SK-N-SH treated with all-trans-retinoic acid at 6 μM for 48 hours (cell line): ENCODE data around the gene ACADSB.

Source experiments
- ATAC-seq: fragments of 200-7000 bp; cut with Tn5 transposase; 3 replicates; pipeline ENCODE4 v1.9.1; 2020; ENCODE audit warnings: mild to moderate bottlenecking, moderate library complexity
- ARNTL ChIP-seq: fragments of 450-650 bp; formaldehyde crosslinking; IDR thresholded peaks from 2 replicates; pipeline ENCODE4 v1.5.0; 2020; ENCODE audit warnings: low read depth, mild to moderate bottlenecking, moderate library complexity, borderline replicate concordance
- BACH2 ChIP-seq: fragments of 250-450 bp; sonication (Bioruptor Pico); IDR thresholded peaks from 2 replicates; pipeline ENCODE4 v1.9.0; 2021; ENCODE audit warnings: mild to moderate bottlenecking, borderline replicate concordance
- CSDC2 ChIP-seq: fragments of 250-450 bp; sonication (Bioruptor Pico); IDR thresholded peaks from 2 replicates; pipeline ENCODE4 v1.5.0; 2020; ENCODE audit warnings: mild to moderate bottlenecking, moderate library complexity
- ESRRG ChIP-seq: fragments of 250-450 bp; sonication (Bioruptor Pico); IDR thresholded peaks from 2 replicates; pipeline ENCODE4 v1.6.1; 2021; ENCODE audit warnings: mild to moderate bottlenecking
- GLIS3 ChIP-seq: fragments of 250-450 bp; sonication (Bioruptor Pico); IDR thresholded peaks from 2 replicates; pipeline ENCODE4 v1.5.0; 2020; ENCODE audit warnings: mild to moderate bottlenecking, moderate library complexity
- ISL1 ChIP-seq: fragments of 250-450 bp; sonication (Bioruptor Pico); IDR thresholded peaks from 2 replicates; pipeline ENCODE4 v2.1.2; 2022; ENCODE audit warnings: mild to moderate bottlenecking, moderate library complexity
- OSR1 ChIP-seq: fragments of 250-450 bp; sonication (Bioruptor Pico); IDR thresholded peaks from 2 replicates; pipeline ENCODE4 v1.8.0; 2022; ENCODE audit warnings: moderate library complexity, mild to moderate bottlenecking, inconsistent platforms
- PPARA ChIP-seq: fragments of 250-450 bp; sonication (Bioruptor Pico); IDR thresholded peaks from 2 replicates; pipeline ENCODE4 v1.5.0; 2020; ENCODE audit warnings: mild to moderate bottlenecking, borderline replicate concordance
- RARB ChIP-seq: fragments of 250-450 bp; sonication (Bioruptor Pico); IDR thresholded peaks from 2 replicates; pipeline ENCODE4 v1.8.0; 2021; ENCODE audit warnings: mild to moderate bottlenecking, moderate library complexity
- SNAI2 ChIP-seq: fragments of 250-450 bp; sonication (Bioruptor Pico); IDR thresholded peaks from 2 replicates; pipeline ENCODE4 v1.5.0; 2020; ENCODE audit warnings: mild to moderate bottlenecking, moderate library complexity
- TOX ChIP-seq: fragments of 250-450 bp; sonication (Bioruptor Pico); IDR thresholded peaks from 2 replicates; pipeline ENCODE4 v1.8.0; 2021; ENCODE audit warnings: mild to moderate bottlenecking, moderate library complexity, borderline replicate concordance
- ZC3H10 ChIP-seq: fragments of 250-450 bp; sonication (Bioruptor Pico); IDR thresholded peaks from 2 replicates; pipeline ENCODE4 v1.5.1; 2021; ENCODE audit warnings: mild to moderate bottlenecking, moderate library complexity
- ZFP3 ChIP-seq: fragments of 250-450 bp; sonication (Bioruptor Pico); IDR thresholded peaks from 2 replicates; pipeline ENCODE4 v1.5.0; 2020; ENCODE audit warnings: mild to moderate bottlenecking, moderate library complexity
- ZNF565 ChIP-seq: fragments of 450-650 bp; formaldehyde crosslinking; conservative IDR thresholded peaks from 2 replicates; pipeline ENCODE4 v1.5.0; 2020; ENCODE audit warnings: low read depth, mild to moderate bottlenecking, moderate library complexity
- ZNF70 ChIP-seq: fragments of 450-650 bp; formaldehyde crosslinking; IDR thresholded peaks from 2 replicates; pipeline ENCODE4 v1.5.0; 2020; ENCODE audit warnings: mild to moderate bottlenecking, moderate library complexity
- ZNF8 ChIP-seq: fragments of 450-650 bp; formaldehyde crosslinking; IDR thresholded peaks from 2 replicates; pipeline ENCODE4 v1.5.0; 2020; ENCODE audit warnings: mild to moderate bottlenecking, moderate library complexity
- TF ChIP-seq, protein P1 (sequence below): fragments of 250-450 bp; sonication (Bioruptor Pico); IDR thresholded peaks from 2 replicates; pipeline ENCODE4 v1.5.0; 2020; ENCODE audit warnings: mild to moderate bottlenecking, moderate library complexity
- TF ChIP-seq, protein P2 (sequence below): fragments of 250-450 bp; sonication (Bioruptor Pico); IDR thresholded peaks from 2 replicates; pipeline ENCODE4 v1.8.0; 2020; ENCODE audit warnings: mild to moderate bottlenecking, moderate library complexity, borderline replicate concordance
- TF ChIP-seq, protein P3 (sequence below): fragments of 250-450 bp; sonication (Bioruptor Pico); IDR thresholded peaks from 2 replicates; pipeline ENCODE4 v1.8.0; 2021; ENCODE audit warnings: low read depth, mild to moderate bottlenecking, moderate library complexity, borderline replicate concordance
- TF ChIP-seq, protein P4 (sequence below): fragments of 250-450 bp; sonication (Bioruptor Pico); IDR thresholded peaks from 2 replicates; pipeline ENCODE4 v1.5.1; 2020; ENCODE audit warnings: low read depth, mild to moderate bottlenecking, moderate library complexity
- TF ChIP-seq, protein P5 (sequence below): fragments of 250-450 bp; sonication (Bioruptor Pico); IDR thresholded peaks from 2 replicates; pipeline ENCODE4 v1.5.1; 2021; ENCODE audit warnings: mild to moderate bottlenecking, moderate library complexity

The ACADSB gene

GRCh38 chr10:122997864-122998263 is 10.9 kb upstream of the ACADSB start:
- ATAC-seq, result no peak
- no peak for TF ChIP-seq ZNF8 (CRISPR knock-in tag)
- TF ChIP-seq, protein P1, sequence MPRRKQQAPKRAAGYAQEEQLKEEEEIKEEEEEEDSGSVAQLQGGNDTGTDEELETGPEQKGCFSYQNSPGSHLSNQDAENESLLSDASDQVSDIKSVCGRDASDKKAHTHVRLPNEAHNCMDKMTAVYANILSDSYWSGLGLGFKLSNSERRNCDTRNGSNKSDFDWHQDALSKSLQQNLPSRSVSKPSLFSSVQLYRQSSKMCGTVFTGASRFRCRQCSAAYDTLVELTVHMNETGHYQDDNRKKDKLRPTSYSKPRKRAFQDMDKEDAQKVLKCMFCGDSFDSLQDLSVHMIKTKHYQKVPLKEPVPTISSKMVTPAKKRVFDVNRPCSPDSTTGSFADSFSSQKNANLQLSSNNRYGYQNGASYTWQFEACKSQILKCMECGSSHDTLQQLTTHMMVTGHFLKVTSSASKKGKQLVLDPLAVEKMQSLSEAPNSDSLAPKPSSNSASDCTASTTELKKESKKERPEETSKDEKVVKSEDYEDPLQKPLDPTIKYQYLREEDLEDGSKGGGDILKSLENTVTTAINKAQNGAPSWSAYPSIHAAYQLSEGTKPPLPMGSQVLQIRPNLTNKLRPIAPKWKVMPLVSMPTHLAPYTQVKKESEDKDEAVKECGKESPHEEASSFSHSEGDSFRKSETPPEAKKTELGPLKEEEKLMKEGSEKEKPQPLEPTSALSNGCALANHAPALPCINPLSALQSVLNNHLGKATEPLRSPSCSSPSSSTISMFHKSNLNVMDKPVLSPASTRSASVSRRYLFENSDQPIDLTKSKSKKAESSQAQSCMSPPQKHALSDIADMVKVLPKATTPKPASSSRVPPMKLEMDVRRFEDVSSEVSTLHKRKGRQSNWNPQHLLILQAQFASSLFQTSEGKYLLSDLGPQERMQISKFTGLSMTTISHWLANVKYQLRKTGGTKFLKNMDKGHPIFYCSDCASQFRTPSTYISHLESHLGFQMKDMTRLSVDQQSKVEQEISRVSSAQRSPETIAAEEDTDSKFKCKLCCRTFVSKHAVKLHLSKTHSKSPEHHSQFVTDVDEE (CRISPR knock-in tag), result no peak
- no peak for TF ChIP-seq ZFP3 (CRISPR knock-in tag)
- TF ChIP-seq, protein P2, sequence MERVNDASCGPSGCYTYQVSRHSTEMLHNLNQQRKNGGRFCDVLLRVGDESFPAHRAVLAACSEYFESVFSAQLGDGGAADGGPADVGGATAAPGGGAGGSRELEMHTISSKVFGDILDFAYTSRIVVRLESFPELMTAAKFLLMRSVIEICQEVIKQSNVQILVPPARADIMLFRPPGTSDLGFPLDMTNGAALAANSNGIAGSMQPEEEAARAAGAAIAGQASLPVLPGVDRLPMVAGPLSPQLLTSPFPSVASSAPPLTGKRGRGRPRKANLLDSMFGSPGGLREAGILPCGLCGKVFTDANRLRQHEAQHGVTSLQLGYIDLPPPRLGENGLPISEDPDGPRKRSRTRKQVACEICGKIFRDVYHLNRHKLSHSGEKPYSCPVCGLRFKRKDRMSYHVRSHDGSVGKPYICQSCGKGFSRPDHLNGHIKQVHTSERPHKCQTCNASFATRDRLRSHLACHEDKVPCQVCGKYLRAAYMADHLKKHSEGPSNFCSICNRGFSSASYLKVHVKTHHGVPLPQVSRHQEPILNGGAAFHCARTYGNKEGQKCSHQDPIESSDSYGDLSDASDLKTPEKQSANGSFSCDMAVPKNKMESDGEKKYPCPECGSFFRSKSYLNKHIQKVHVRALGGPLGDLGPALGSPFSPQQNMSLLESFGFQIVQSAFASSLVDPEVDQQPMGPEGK (CRISPR knock-in tag), result no peak
- no peak for TF ChIP-seq ZNF565
- TF ChIP-seq GLIS3, result no peak
- no peak for TF ChIP-seq ISL1 (CRISPR knock-in tag)
- TF ChIP-seq ZC3H10 (CRISPR knock-in tag), result no peak
- TF ChIP-seq ESRRG (CRISPR knock-in tag), result no peak
- TF ChIP-seq, protein P3, sequence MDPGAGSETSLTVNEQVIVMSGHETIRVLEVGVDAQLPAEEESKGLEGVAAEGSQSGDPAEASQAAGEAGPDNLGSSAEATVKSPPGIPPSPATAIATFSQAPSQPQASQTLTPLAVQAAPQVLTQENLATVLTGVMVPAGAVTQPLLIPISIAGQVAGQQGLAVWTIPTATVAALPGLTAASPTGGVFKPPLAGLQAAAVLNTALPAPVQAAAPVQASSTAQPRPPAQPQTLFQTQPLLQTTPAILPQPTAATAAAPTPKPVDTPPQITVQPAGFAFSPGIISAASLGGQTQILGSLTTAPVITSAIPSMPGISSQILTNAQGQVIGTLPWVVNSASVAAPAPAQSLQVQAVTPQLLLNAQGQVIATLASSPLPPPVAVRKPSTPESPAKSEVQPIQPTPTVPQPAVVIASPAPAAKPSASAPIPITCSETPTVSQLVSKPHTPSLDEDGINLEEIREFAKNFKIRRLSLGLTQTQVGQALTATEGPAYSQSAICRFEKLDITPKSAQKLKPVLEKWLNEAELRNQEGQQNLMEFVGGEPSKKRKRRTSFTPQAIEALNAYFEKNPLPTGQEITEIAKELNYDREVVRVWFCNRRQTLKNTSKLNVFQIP (CRISPR knock-in tag), result no peak
- TF ChIP-seq ARNTL, result no peak
- TF ChIP-seq PPARA, result no peak
- no peak for TF ChIP-seq TOX (CRISPR knock-in tag)
- TF ChIP-seq, all 23 proteins: peak for 0

DNA sequence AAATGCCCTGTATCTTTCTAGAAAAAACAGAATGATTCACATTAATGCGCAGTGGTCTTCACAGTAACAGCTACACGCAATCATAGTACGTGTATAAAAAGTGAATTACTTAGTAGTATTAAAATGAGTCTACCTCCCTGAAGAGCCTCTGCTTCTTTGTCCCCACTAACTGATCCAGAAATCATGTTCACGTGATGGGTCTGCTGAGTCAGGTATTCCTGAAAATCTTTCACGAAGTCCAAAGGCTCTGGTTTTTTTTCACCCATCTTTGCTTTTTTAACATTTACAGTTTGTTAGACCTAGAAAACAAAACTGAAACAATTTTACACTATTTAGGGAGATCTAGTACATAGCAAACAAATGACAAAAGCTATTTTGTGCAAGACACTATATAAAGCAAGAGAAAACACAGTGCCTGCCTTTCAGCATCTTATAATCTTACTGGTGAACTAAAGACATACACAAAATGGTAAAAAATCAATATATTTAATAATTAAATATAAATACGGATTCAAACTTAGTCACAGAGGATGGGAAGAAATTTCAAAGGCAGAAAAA is 10.4 kb upstream of the ACADSB start:
- ATAC-seq, result no peak

DNA sequence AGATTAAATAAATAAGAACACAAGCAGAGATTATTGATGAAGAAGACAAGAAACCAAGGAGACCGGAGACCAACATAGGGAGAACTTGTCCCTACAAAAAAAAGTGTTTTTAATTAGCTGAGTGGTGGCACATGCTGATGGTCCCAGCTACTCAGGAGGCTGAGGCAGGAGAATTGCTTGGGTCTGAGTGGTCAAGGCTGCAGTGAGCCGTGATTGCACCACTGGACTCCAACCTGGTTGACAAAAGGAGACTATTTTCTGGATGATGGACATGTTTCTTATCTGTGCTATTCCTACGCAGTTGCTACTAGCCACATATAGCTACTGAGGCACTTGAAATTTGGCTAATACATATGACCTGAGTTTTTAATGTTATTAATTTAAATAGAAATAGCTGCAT is 9.9 kb upstream of the ACADSB start:
- ATAC-seq, result no peak
- TF ChIP-seq BACH2 (no peak), ZNF8 (CRISPR knock-in tag) (no peak), SNAI2 (CRISPR knock-in tag) (no peak), PPARA (no peak), TOX (CRISPR knock-in tag) (no peak), CSDC2 (CRISPR knock-in tag) (no peak), ZNF70 (CRISPR knock-in tag) (no peak)
- TF ChIP-seq, protein P4, sequence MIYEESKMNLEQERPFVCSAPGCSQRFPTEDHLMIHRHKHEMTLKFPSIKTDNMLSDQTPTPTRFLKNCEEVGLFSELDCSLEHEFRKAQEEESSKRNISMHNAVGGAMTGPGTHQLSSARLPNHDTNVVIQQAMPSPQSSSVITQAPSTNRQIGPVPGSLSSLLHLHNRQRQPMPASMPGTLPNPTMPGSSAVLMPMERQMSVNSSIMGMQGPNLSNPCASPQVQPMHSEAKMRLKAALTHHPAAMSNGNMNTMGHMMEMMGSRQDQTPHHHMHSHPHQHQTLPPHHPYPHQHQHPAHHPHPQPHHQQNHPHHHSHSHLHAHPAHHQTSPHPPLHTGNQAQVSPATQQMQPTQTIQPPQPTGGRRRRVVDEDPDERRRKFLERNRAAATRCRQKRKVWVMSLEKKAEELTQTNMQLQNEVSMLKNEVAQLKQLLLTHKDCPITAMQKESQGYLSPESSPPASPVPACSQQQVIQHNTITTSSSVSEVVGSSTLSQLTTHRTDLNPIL (CRISPR knock-in tag), result no peak
- TF ChIP-seq, all 23 proteins: peak for 0

More for the DNA sequence above, 10.4 kb upstream of the ACADSB start:
- TF ChIP-seq BACH2, result no peak
- no peak for TF ChIP-seq CSDC2 (CRISPR knock-in tag)
- TF ChIP-seq, protein P5, sequence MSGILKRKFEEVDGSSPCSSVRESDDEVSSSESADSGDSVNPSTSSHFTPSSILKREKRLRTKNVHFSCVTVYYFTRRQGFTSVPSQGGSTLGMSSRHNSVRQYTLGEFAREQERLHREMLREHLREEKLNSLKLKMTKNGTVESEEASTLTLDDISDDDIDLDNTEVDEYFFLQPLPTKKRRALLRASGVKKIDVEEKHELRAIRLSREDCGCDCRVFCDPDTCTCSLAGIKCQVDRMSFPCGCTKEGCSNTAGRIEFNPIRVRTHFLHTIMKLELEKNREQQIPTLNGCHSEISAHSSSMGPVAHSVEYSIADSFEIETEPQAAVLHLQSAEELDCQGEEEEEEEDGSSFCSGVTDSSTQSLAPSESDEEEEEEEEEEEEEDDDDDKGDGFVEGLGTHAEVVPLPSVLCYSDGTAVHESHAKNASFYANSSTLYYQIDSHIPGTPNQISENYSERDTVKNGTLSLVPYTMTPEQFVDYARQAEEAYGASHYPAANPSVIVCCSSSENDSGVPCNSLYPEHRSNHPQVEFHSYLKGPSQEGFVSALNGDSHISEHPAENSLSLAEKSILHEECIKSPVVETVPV (CRISPR knock-in tag), result no peak
- no peak for TF ChIP-seq OSR1
- no peak for TF ChIP-seq ARNTL
- TF ChIP-seq PPARA, result no peak
- no peak for TF ChIP-seq ESRRG (CRISPR knock-in tag)
- no peak for TF ChIP-seq RARB (CRISPR knock-in tag)
- TF ChIP-seq ZFP3 (CRISPR knock-in tag), result no peak
- no peak for TF ChIP-seq SNAI2 (CRISPR knock-in tag)
- no peak for TF ChIP-seq GLIS3
- no peak for TF ChIP-seq ZNF8 (CRISPR knock-in tag)
- no peak for TF ChIP-seq ZC3H10 (CRISPR knock-in tag)
- TF ChIP-seq ZNF70 (CRISPR knock-in tag), result no peak
- TF ChIP-seq, all 23 proteins: peak for 0
